ENCODE results near the gene TRAF4. TPM values are rescaled to one million over a fixed set of nuclear protein-coding genes. Genes with fewer than 3 reads are reported as not detected.
A peak's percentile ranks its signal among the peaks of the same experiment; 100 is the strongest.

TRAF4 gene
- total and polyA plus RNA-seq, 9 of the 15 experiments (the other 6 are each of a cell fraction or from before 2014, with no cell fraction given): 2.4 to 147 (median 72.4) TPM

DNA sequence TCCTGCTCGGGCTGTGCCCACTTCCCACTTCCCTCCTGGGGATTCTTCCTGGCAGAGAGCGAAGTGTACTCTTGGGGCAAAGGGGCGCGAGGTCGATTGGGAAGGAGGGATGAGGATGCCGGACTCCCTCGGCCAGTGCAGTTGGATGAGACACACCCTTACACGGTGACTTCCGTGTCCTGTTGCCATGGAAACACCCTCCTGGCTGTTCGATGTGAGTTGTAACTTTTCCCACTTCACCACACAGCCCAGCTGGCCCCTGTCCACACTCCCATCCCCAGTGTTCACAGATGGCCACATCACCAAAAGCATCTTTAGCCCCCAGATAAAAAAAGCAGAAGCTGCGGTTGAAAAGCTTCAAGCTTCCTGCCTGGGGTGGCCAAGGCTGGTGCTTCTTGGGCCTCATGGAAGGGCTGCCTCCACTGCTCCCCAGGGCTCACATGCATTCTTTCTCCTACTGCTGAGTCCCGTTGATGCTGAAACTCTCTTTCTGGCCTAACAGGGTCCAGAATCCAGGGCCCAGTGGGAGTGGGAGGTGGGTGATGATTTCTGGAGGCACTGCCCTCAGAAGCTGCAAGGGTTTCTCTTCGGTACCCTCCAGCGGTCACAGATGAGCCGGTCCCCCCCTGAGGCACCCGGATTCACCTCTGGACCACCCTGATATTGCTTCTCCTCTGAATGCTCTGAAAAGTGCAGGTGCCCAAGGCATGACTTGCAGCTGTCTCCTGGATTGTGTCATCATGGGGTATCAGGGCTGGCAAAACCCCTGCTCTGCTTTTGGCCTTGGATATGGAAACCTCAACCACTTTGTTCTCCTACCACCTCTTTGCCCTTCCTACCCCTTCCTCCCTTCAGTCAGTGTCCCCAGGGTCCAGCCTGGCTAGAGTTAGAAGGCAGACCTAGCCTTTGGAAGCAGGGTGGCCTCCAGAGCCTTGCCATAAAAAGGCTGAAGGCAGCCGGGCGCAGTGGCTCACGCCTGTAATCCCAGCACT lies 2.2 kb upstream of the TRAF4 start (continued):
- TF ChIP-seq RREB1 (CRISPR knock-in tag; IDR thresholded peaks at IDR 0.05) (peak; percentile 93), NRF1 (conservative IDR thresholded peaks at IDR 0.05 in 1 of 2, IDR thresholded peaks at IDR 0.05 in 1 of 2) (no peak), RCOR1 (IDR thresholded peaks at IDR 0.05; ENCODE audit: borderline replicate concordance in 1 of 2, low read depth in 2 of 2, low read length in 2 of 2) (peak; percentile 84 to 90), TCF3 (CRISPR knock-in tag; IDR thresholded peaks at IDR 0.05) (peak; percentile 85), VEZF1 (CRISPR knock-in tag; IDR thresholded peaks at IDR 0.05) (peak; percentile 81), ETV6 (IDR thresholded peaks at IDR 0.05; ENCODE audit: borderline replicate concordance in 1 of 2, low read depth in 2 of 2, low read length in 1 of 2) (no peak; a peak in 1 of 4 replicates), ETV6 (CRISPR knock-in tag; IDR thresholded peaks at IDR 0.05; ENCODE audit: borderline replicate concordance) (no peak)
- TF ChIP-seq, protein P1, sequence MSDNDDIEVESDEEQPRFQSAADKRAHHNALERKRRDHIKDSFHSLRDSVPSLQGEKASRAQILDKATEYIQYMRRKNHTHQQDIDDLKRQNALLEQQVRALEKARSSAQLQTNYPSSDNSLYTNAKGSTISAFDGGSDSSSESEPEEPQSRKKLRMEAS (CRISPR knock-in tag; IDR thresholded peaks at IDR 0.05): peak; percentile 94

Measured in K562 (cell line).